AG09309 (cell line): ENCODE measurements around the gene SNX25.

ENCODE experiments used
- DNase-seq: peaks from one replicate; pipeline ENCODE4 v3.0.0-alpha.2; 2010; ENCODE audit warnings: low read depth
- H3K4me3 ChIP-seq: 2 replicates; pipeline ENCODE4 v1.5.1; 2011; ENCODE audit warnings: mild to moderate bottlenecking, low read depth, low read length, moderate library complexity; ENCODE audit not compliant: control insufficient read depth
- CTCF ChIP-seq: IDR thresholded peaks from 2 replicates; pipeline ENCODE4 v1.5.1; 2011; ENCODE audit warnings: mild to moderate bottlenecking, low read depth, low read length, inconsistent platforms; ENCODE audit not compliant: insufficient read depth, control insufficient read depth; ENCODE audit errors: missing control alignments

The SNX25 gene

GRCh38 chr4:185296665-185297460 lies 87.5 kb downstream of the SNX25 start:
- H3K4me3 ChIP-seq = no peak overlapping the region
- DNase-seq = no peak
- no peak for TF ChIP-seq CTCF

DNA sequence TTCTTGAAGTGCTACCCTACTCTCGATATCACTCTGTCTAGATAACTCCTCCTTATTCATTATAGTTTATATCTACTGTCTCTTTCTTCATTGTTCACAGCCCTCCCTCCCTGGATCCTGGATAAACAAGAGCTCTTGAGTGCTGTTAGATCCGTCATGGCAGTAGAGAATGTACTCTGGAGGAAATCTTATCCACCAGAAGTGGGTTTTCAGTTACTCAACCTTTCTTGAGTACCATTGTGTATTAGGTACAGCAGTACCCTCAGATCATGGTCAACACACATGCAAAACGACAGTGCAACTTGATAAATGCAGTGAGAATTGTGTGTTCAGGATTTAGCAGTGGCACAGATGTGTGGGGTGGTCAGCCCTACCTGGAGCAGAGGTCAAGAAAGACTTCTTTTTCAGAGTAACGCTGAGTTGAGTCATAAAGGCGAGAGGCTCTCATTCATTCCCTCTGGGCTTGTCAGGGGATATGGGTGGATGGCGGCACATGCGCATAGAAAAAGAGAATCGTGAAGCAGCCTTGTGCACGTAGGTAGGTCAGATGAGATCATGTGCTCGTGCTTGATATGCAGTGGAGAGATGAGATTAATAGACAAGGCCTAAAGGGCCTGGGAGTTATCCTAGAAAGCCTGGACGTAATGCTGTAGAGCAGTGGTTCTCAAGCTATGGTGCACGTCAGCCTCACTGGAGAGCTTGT lies 89.5 kb downstream of the SNX25 start:
- no peak for DNase-seq
- H3K4me3 ChIP-seq = no peak overlapping the region
- TF ChIP-seq CTCF = no peak

- H3K4me3 ChIP-seq = no peak overlapping the region
- DNase-seq = no peak
- TF ChIP-seq CTCF = no peak
Observed at GRCh38 chr4:185304541-185304940, 95.1 kb downstream of the SNX25 start.

GRCh38 chr4:185304944-185305690 lies 95.7 kb downstream of the SNX25 start:
- TF ChIP-seq CTCF = peak; percentile 60
- DNase-seq = no peak
- H3K4me3 ChIP-seq = no peak overlapping the region

DNA sequence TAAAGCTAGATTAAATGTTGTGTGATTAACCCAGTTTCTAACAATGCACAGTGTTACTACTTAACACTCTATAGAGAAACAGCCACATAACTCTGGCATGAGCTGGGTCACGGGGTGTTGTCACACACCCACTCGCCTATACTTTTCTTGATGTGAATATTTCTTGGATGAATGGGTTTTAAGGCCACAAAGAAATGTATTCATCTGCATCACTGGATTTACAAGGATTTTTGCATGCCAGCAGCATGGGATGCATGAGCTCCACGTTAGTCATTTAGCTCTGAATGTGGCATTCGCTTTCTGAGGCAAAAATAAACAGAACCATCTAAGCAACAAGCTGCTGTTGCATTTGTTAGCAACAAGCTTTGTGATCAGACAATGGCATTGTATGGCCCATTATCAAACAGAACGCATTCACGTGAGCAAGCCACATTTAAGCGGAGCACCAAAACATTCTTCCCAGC lies 96.6 kb downstream of the SNX25 start:
- no peak overlapping the region for H3K4me3 ChIP-seq
- no peak for TF ChIP-seq CTCF
- DNase-seq = peak; percentile 96

- no peak for DNase-seq
- no peak for TF ChIP-seq CTCF
- H3K4me3 ChIP-seq = no peak overlapping the region
Observed at GRCh38 chr4:185307136-185307950, 97.9 kb downstream of the SNX25 start.
